Measurements from ENCODE around the gene KIF19. TPM values are rescaled to one million over a fixed set of nuclear protein-coding genes. Genes with fewer than 3 reads are reported as not detected.

KIF19 gene
- total and polyA plus RNA-seq, 10 of the 15 experiments (the other 5 are each of a cell fraction or from before 2014, with no cell fraction given) = 0.06 to 0.07 TPM; not detected in 8

DNA sequence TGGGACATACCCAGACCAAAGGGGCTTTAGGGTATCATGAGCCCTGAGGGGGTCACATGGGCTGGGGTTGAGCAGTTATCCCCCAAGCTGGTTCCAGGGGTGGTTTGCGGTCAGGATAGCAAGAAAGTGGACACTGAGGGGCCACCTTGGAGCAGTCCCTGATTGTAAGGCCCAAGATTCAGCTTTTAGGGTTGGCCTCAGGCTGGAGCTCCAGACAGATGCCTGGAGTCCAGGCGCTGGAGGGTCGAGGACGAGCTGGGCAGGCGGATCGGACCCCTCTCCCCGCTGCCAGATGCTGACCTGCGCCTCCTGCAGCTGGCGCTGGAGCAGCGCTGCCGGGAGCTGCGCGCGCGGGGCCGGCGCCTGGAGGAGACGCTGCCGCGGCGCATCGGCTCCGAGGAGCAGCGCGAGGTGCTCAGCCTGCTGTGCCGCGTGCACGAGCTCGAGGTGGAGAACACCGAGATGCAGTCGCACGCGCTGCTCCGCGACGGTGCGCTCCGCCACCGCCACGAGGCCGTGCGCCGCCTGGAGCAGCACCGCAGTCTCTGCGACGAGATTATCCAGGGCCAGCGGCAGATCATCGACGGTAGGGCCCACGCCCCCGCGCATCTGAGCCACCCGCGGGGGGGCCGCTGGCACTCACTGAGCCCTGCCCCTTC, 25.7 kb downstream of the KIF19 start:
- CTCF ChIA-PET = interaction anchor here (0.6 to 2.9 kb wide), 6 partner anchors 10 to 84 kb away, joined by 3 to 10 read pairs (median 4); no protein-coding TSS in a partner anchor

More for the DNA sequence above, 25.7 kb downstream of the KIF19 start:
- SMC1A ChIA-PET (ENCODE audit: uncharacterized antibody, unreplicated experiment) = interaction anchor here (2.4 kb wide), 1 partner anchor 52 kb away, joined by 14 read pairs; no protein-coding TSS in a partner anchor
- TF ChIP-seq CBFB (IDR thresholded peaks at IDR 0.05; ENCODE audit: low read depth) (no peak), BCL11A (IDR thresholded peaks at IDR 0.05; ENCODE audit: low read depth, low read length) (no peak), YY1 (IDR thresholded peaks at IDR 0.05; ENCODE audit: low read depth, low read length) (no peak), TCF12 (IDR thresholded peaks at IDR 0.05; ENCODE audit: low read depth, low read length) (no peak)
- TF ChIP-seq, protein P1, sequence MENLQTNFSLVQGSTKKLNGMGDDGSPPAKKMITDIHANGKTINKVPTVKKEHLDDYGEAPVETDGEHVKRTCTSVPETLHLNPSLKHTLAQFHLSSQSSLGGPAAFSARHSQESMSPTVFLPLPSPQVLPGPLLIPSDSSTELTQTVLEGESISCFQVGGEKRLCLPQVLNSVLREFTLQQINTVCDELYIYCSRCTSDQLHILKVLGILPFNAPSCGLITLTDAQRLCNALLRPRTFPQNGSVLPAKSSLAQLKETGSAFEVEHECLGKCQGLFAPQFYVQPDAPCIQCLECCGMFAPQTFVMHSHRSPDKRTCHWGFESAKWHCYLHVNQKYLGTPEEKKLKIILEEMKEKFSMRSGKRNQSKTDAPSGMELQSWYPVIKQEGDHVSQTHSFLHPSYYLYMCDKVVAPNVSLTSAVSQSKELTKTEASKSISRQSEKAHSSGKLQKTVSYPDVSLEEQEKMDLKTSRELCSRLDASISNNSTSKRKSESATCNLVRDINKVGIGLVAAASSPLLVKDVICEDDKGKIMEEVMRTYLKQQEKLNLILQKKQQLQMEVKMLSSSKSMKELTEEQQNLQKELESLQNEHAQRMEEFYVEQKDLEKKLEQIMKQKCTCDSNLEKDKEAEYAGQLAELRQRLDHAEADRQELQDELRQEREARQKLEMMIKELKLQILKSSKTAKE (IDR thresholded peaks at IDR 0.05; ENCODE audit: low read depth, poor library complexity, severe bottlenecking) = no peak
- Histone ChIP-seq H3K79me2 (ENCODE audit: control insufficient read depth, insufficient read depth, low read length) (no peaks in the 10 kb centered on the region), H3K27ac (ENCODE audit: control insufficient read depth, insufficient read depth) (no peak overlapping the region), H2AFZ (ENCODE audit: control insufficient read depth, low read depth, low read length) (no peak overlapping the region), H3K9me3 (replicated peaks; ENCODE audit: control insufficient read depth, insufficient read depth, low read length) (no peaks in the 10 kb centered on the region), H3K4me2 (ENCODE audit: control insufficient read depth, insufficient read depth) (no peak overlapping the region), H3K9ac (ENCODE audit: control insufficient read depth, insufficient read depth, low read length) (no peak overlapping the region), H3K36me3 (ENCODE audit: control insufficient read depth in 2 of 2, insufficient read depth in 2 of 2, low read length in 1 of 2) (no peaks in the 10 kb centered on the region), H3K27me3 (replicated peaks in 1 of 2; ENCODE audit: control insufficient read depth in 2 of 2, insufficient read depth in 2 of 2, low read length in 1 of 2) (peaks cover 3 to 8% of the 10 kb centered on the region in 2 experiments; a peak in 3 of 4 replicates), H3K4me3 (no peak overlapping the region), H4K20me1 (ENCODE audit: control insufficient read depth, insufficient read depth) (no peaks in the 10 kb centered on the region), H3K4me1 (ENCODE audit: control insufficient read depth, insufficient read depth, low read length) (no peaks in the 10 kb centered on the region)
- RAD21 ChIA-PET (ENCODE audit: unreplicated experiment) = no interaction called here
- ATAC-seq = no peak
- WGBS (ENCODE audit: insufficient coverage, insufficient replicate concordance, low lambda C conversion rate, missing lambda C conversion rate) = 32% methylated on average over 53 of the region's 55 CpGs
- FAIRE-seq = no peak
- POLR2A ChIA-PET = no interaction called here
- in situ Hi-C loops (cut with MboI) (no loop called here), intact Hi-C loops (cut with micrococcal nuclease; ENCODE audit: unreplicated experiment) (no loop called here)
- no TSS peak for BruUV-seq (replicated peaks)
- DNase-seq (ENCODE audit: low read depth, low spot score) = no peak
